ENCODE data around the gene TMEM79.

The TMEM79 gene, protein sequence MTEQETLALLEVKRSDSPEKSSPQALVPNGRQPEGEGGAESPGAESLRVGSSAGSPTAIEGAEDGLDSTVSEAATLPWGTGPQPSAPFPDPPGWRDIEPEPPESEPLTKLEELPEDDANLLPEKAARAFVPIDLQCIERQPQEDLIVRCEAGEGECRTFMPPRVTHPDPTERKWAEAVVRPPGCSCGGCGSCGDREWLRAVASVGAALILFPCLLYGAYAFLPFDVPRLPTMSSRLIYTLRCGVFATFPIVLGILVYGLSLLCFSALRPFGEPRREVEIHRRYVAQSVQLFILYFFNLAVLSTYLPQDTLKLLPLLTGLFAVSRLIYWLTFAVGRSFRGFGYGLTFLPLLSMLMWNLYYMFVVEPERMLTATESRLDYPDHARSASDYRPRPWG

DNA sequence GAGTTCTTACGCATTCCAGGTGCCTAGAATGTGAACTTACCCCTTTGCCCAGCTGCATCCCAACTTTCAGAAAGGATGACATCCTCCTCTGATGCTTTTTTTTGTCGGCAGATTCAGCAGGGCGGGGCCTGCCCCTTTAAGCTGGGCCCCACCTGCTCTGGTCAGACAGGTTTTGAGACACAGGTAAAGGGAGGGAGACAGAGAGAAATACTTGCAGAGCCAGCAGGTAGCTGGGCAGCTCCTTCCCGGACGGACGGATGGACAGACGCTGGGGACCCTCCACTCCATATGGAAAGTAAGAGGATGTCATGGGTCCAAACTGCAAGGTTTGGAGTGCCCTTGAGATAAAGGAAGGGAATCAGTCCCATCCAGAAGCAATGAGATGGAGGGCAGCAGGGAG lies at the start of gene TMEM79:
Gene TMEM79 (plus strand): TSS at position 214 of the 400 bp plus-strand sequence. CDS start 902 bp downstream, outside the sequence.
- FAIRE-seq (no peak), DNase-seq (ENCODE audit: insufficient read length, low spot score) (no peak)

DNA sequence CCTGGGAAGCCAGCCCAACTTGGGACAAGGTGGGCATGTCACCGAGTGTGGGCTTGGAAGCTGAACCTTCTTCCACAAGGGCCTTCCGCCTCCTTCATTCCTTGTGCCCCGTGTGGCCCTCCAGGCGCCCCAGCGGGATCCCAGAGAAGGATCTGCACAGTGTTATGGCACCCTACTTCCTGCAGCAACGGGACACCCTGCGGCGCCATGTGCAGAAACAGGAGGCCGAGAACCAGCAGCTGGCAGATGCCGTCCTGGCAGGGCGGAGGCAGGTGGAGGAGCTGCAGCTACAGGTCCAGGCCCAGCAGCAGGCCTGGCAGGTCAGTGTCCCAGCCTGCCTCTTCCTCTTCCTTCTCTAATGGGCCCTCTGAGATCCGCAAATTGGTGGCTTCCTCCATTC lies 48.0 kb upstream of the TMEM79 start:
- FAIRE-seq (no peak), DNase-seq (ENCODE audit: insufficient read length, low spot score) (no peak)

DNA sequence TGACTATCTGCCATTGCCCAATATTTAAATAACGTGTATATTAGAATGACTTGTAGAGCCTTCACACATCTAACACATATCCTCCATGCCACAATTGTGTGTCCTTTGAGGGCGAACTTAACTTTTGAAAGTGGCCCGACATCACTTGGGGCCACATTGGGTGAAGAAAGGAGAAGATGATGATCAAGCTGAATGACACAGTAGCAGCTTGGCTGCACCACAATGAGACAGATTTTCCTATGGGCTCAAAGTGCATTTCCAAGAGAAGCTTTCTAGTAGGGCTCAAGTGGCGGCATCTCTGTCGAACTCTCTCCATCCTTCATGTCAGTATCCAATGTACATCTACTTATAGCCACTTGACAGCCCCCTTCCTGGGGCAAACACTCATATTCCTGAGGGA lies 45.9 kb upstream of the TMEM79 start:
- DNase-seq (ENCODE audit: insufficient read length, low spot score) (no peak), FAIRE-seq (no peak)

DNA sequence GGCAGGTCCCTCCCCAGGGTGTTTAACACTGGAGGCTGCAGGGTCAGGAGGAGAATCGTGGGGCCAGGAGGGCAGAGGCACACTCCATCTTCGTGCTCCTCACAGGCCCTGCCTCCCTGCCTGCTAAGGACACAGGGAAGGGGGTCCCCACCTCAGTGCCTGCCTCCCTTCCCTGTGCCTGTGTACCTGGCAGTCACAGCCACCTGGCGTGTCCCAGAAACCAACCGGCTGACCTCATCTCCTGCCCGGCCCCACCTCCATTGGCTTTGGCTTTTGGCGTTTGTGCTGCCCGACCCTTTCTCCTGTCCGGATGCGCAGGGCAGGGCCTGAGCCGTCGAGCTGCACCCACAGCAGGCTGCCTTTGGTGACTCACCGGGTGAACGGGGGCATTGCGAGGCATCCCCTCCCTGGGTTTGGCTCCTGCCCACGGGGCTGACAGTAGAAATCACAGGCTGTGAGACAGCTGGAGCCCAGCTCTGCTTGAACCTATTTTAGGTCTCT lies 42.8 kb upstream of the TMEM79 start:
- DNase-seq (ENCODE audit: insufficient read length, low spot score) (peak; percentile 43), FAIRE-seq (peak; percentile 20)

GRCh38 chr1:156241926-156242325 lies 42.2 kb upstream of the TMEM79 start, which contains the start of gene BGLAP:
BGLAP (plus strand) TSS chr1:156242184; CDS start chr1:156242232, 48 bp downstream.
- DNase-seq (ENCODE audit: insufficient read length, low spot score) (no peak), FAIRE-seq (no peak)

DNA sequence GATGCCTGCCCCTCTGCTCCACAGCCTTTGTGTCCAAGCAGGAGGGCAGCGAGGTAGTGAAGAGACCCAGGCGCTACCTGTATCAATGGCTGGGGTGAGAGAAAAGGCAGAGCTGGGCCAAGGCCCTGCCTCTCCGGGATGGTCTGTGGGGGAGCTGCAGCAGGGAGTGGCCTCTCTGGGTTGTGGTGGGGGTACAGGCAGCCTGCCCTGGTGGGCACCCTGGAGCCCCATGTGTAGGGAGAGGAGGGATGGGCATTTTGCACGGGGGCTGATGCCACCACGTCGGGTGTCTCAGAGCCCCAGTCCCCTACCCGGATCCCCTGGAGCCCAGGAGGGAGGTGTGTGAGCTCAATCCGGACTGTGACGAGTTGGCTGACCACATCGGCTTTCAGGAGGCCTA lies 41.4 kb upstream of the TMEM79 start:
- FAIRE-seq, result no peak
- DNase-seq (ENCODE audit: insufficient read length, low spot score), result no peak

GRCh38 chr1:156244126-156244525 lies 40.0 kb upstream of the TMEM79 start:
- FAIRE-seq, result no peak

DNA sequence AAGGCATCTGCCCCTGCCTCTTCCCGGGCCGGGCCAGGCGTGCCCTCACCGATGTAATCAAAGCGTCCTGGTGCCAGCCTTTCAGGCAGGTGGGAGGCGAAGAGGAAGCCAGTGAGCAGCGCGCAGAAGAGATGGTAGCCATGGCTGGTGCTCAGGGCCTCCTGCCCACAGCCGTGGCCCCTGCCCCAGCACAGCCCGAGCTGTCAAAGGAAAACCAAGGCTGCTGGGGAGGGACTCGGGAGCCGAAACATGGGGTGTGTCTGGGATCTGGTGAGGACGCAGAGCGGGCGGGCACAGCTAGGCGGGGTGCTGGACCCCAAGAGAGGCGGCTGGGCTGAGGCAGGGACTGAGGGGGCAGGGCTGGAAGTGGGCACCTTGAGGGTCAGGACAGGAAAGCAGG lies 39.4 kb upstream of the TMEM79 start:
- FAIRE-seq (no peak), DNase-seq (ENCODE audit: insufficient read length, low spot score) (no peak)

More at GRCh38 chr1:156244126-156244525, 40.0 kb upstream of the TMEM79 start:
- DNase-seq (ENCODE audit: insufficient read length, low spot score), result no peak

- FAIRE-seq, result no peak
- DNase-seq (ENCODE audit: insufficient read length, low spot score), result no peak
Observed at GRCh38 chr1:156245451-156246232, 38.5 kb upstream of the TMEM79 start.

DNA sequence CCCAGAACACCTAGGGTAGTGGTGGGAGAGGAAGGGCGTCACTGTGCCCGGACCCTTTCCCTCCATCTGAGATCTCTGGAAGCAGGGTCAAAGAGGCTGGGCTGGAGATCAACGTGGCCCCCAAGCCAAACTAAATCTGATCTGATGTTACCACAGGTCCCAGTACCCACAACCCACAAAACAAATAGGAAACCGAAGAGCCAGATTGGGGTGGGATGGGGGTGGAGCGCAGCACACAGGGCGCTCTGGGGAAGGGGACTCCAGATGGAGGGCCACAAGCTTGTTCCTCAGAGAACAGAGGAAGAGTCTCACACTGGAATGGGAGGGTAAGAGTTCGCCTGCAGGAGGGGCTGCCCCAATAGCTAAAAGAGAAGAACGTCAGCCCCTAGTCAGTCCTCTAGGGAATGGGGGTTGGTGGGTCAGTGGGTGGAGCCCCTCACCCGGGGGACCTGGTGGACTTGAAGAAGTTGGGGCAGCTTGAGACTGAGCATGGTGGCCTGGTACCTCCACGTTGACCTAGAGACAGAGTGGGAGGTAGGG lies 37.8 kb upstream of the TMEM79 start:
- DNase-seq (ENCODE audit: insufficient read length, low spot score) (no peak), FAIRE-seq (no peak)

GRCh38 chr1:156246781-156247459 lies 37.2 kb upstream of the TMEM79 start:
- FAIRE-seq (no peak), DNase-seq (ENCODE audit: insufficient read length, low spot score) (no peak)

GRCh38 chr1:156247460-156248322 lies 36.4 kb upstream of the TMEM79 start, which contains the start of gene PAQR6:
PAQR6 (minus strand) TSS chr1:156248056; CDS start chr1:156246731, 1,325 bp downstream.
- no peak for DNase-seq (ENCODE audit: insufficient read length, low spot score)
- FAIRE-seq, result no peak

DNA sequence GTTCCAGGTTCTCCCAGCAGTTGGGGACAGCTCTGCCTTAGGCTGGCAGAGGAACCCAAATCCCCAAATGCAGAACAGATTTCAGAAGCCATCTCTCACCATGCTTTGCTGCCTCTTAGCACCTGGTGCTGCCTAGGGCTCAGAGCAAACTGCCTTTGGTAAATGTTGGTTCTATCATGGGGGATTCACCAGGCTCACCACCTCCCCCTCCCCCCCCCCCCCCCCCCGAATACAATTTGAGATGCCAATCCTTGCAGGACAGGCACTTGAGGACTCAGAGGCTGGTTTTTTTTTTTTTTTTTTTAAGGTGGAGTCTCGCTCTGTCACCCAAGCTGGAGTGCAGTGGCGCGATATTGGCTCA lies 35.8 kb upstream of the TMEM79 start:
- FAIRE-seq (no peak), DNase-seq (ENCODE audit: insufficient read length, low spot score) (no peak)

- FAIRE-seq, result no peak
- no peak for DNase-seq (ENCODE audit: insufficient read length, low spot score)
Observed at GRCh38 chr1:156249593-156249992, 34.5 kb upstream of the TMEM79 start.

DNA sequence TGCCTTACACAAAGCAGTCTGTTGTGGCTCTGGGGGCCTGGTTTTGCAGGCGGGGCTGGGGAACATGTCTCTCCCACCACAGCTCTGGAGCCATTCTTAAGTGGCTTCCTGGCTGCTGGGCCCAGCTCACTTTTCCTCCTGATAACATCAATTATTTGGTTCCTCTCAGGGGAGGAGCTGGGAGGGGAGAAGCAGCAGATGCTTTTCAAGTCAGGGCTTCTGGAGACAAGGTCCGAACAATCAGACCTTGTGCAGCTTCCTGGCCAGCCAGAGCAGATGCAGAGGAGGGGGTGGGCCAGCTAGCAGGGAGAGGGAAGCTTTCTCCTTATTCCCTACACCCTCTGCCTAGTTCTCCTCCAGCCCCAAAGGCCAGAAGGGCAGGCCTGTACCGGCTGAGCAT lies 32.6 kb upstream of the TMEM79 start:
- no peak for DNase-seq (ENCODE audit: insufficient read length, low spot score)
- no peak for FAIRE-seq

DNA sequence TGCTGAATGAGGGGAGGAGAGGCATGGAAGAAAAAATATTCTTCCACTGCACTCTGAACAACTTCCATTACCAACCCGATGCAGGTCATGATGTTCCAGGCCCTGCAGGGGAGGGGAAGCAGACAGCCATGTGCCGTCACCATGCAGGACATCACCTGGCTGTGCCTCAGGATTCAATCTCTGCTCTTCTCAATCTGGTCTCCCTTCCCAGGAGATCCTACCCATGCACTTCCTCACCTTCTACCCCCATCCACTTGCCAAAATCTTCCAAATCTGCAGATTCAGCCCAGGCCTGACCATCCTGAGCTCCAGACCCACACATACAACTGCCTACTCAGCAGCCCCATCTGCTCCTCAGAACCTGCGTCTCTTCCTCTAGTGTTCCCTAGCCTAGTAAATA lies 30.5 kb upstream of the TMEM79 start:
- no peak for DNase-seq (ENCODE audit: insufficient read length, low spot score)
- FAIRE-seq, result no peak

GRCh38 chr1:156257711-156258110 lies 26.4 kb upstream of the TMEM79 start:
- no peak for FAIRE-seq
- no peak for DNase-seq (ENCODE audit: insufficient read length, low spot score)

DNA sequence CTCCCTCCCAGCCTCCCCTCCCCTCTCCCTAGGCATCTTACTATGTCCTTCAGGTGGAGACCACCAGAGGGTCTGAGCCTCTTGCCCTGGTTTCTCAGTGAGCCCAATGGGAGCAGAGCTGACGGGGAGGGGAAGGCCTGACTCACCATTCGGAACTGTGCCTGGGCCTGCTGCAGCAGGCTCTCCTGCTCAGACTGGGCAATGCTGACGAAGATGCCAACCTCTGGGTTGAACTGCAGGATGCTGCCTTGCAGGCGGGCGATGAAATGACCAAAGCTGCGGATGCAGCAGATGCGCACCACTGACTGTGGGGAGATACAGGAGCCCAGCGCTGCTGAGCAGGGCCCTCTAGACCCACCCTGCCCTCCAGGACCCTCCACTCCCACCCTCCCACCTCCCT lies 25.3 kb upstream of the TMEM79 start:
- DNase-seq (ENCODE audit: insufficient read length, low spot score) (no peak), FAIRE-seq (no peak)

DNA sequence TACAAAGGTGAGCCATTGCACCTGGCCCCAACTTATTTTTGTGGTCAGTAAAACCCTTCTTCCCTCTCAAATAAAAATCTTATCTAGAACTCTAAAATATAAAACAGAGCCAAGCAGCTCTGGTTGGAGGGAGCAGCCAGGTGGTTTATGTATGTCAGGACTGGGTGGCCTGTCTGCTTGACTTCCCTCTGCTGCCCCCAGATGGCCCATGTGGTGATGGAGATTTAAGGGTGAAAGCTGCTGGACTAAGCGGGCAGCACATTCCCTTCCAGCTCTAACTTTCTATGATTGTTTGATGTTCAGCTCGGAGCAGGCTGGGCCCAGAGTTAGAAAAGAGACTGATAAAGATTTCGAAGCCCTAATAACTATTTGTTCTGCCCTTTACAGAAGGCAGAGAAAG lies 24.3 kb upstream of the TMEM79 start:
- DNase-seq (ENCODE audit: insufficient read length, low spot score), result no peak

GRCh38 chr1:156260896-156261295 lies 23.2 kb upstream of the TMEM79 start:
- no peak for DNase-seq (ENCODE audit: insufficient read length, low spot score)
- FAIRE-seq, result no peak

More for the DNA sequence above, 24.3 kb upstream of the TMEM79 start:
- FAIRE-seq, result no peak
